Osteoblast (primary cell): ENCODE measurements around the gene ACSL6. TPM values are rescaled to one million over a fixed set of nuclear protein-coding genes. Genes with fewer than 3 reads are reported as not detected.

Experiments
- DNase-seq: peaks from one replicate; pipeline ENCODE4 v3.0.0; 2011; ENCODE audit warnings: low spot score, mixed read lengths; ENCODE audit not compliant: insufficient read length; ENCODE audit errors: missing footprints
- H2AFZ ChIP-seq: 2 replicates; pipeline ENCODE4 v1.6.0; 2011; ENCODE audit warnings: mild to moderate bottlenecking, low read length
- H3K27ac ChIP-seq: 2 replicates; pipeline ENCODE4 v1.5.1; 2011; ENCODE audit warnings: mild to moderate bottlenecking, low read depth, low read length, moderate library complexity
- H3K27me3 ChIP-seq: 2 replicates; pipeline ENCODE4 v1.6.0; 2012; ENCODE audit warnings: mild to moderate bottlenecking, control low read depth, inconsistent platforms, low read length, moderate library complexity; ENCODE audit not compliant: insufficient read depth
- H3K36me3 ChIP-seq: 2 replicates; pipeline ENCODE4 v1.5.1; 2011; ENCODE audit warnings: mild to moderate bottlenecking, low read length, control low read depth, moderate library complexity; ENCODE audit not compliant: insufficient read depth
- H3K4me1 ChIP-seq: 2 replicates; pipeline ENCODE4 v1.5.1; 2011; ENCODE audit warnings: mild to moderate bottlenecking, low read length, control low read depth, moderate library complexity; ENCODE audit not compliant: insufficient read depth
- H3K4me2 ChIP-seq: 2 replicates; pipeline ENCODE4 v1.6.0; 2011; ENCODE audit warnings: mild to moderate bottlenecking, low read length; ENCODE audit not compliant: insufficient read depth
- H3K4me3 ChIP-seq: fragments of 200-600 bp; sonication (generic); 3 replicates; pipeline ENCODE4 v1.5.1; 2012; ENCODE audit warnings: mild to moderate bottlenecking, low read length, inconsistent platforms; ENCODE audit not compliant: insufficient read depth
- H3K79me2 ChIP-seq: 2 replicates; pipeline ENCODE4 v1.6.0; 2012; ENCODE audit warnings: mild to moderate bottlenecking, low read length, control low read depth, inconsistent platforms; ENCODE audit not compliant: insufficient read depth
- H3K9me3 ChIP-seq: 2 replicates; pipeline ENCODE4 v1.5.1; 2011; ENCODE audit warnings: low read depth, low read length, control low read depth
- H4K20me1 ChIP-seq: 2 replicates; pipeline ENCODE4 v1.6.0; 2012; ENCODE audit warnings: mild to moderate bottlenecking, low read length, control low read depth; ENCODE audit not compliant: insufficient read depth
- CTCF ChIP-seq: IDR thresholded peaks from 2 replicates; pipeline ENCODE4 v1.5.1; 2011; ENCODE audit warnings: mild to moderate bottlenecking, low read depth, low read length, moderate library complexity; ENCODE audit errors: extremely low read depth
- total RNA-seq: library from RNA; depleted of rRNA; stranded (reverse); fragments of >200 nt; gene quantifications from 2 replicates; pipeline ENCODE4 v1.2.3, GENCODE V29; 2012

Gene ACSL6
- total RNA-seq, 1 donor: not detected

GRCh38 chr5:132009706-132010405 is 1.6 kb downstream of the ACSL6 start:
- no peak for TF ChIP-seq CTCF
- no peak overlapping the region for H3K27ac ChIP-seq
- H3K4me2 ChIP-seq: no peak overlapping the region
- H3K4me1 ChIP-seq: no peaks in the 10 kb centered on the region
- peak; percentile 77 for DNase-seq
- H2AFZ ChIP-seq: no peak overlapping the region
- H3K9me3 ChIP-seq: no peaks in the 10 kb centered on the region
- no peaks in the 10 kb centered on the region for H3K36me3 ChIP-seq
- H4K20me1 ChIP-seq: peaks cover 7% of the 10 kb centered on the region
- no peak overlapping the region for H3K4me3 ChIP-seq
- H3K27me3 ChIP-seq: peaks cover 33% of the 10 kb centered on the region
- no peaks in the 10 kb centered on the region for H3K79me2 ChIP-seq

- peaks cover 33% of the 10 kb centered on the region for H3K27me3 ChIP-seq
- no peak overlapping the region for H3K4me2 ChIP-seq
- H3K27ac ChIP-seq: no peak overlapping the region
- H3K79me2 ChIP-seq: no peaks in the 10 kb centered on the region
- H3K4me1 ChIP-seq: no peaks in the 10 kb centered on the region
- H3K4me3 ChIP-seq: no peak overlapping the region
- TF ChIP-seq CTCF: no peak
- H3K9me3 ChIP-seq: no peaks in the 10 kb centered on the region
- no peak overlapping the region for H2AFZ ChIP-seq
- no peaks in the 10 kb centered on the region for H3K36me3 ChIP-seq
- DNase-seq: peak; percentile 81
- H4K20me1 ChIP-seq: peaks cover 7% of the 10 kb centered on the region
Observed at GRCh38 chr5:132008961-132009680, 2.3 kb downstream of the ACSL6 start.

GRCh38 chr5:132008163-132008473 is 3.3 kb downstream of the ACSL6 start:
- no peaks in the 10 kb centered on the region for H3K9me3 ChIP-seq
- H3K27ac ChIP-seq: no peak overlapping the region
- H3K4me3 ChIP-seq: no peak overlapping the region
- peaks cover 33% of the 10 kb centered on the region for H3K27me3 ChIP-seq
- no peaks in the 10 kb centered on the region for H3K4me1 ChIP-seq
- no peaks in the 10 kb centered on the region for H3K36me3 ChIP-seq
- DNase-seq: peak; percentile 61
- H4K20me1 ChIP-seq: peaks cover 7% of the 10 kb centered on the region
- no peak overlapping the region for H3K4me2 ChIP-seq
- TF ChIP-seq CTCF: no peak
- H3K79me2 ChIP-seq: no peaks in the 10 kb centered on the region
- H2AFZ ChIP-seq: no peak overlapping the region

GRCh38 chr5:132007399-132008162 is 3.9 kb downstream of the ACSL6 start:
- H3K27me3 ChIP-seq: peaks cover 33% of the 10 kb centered on the region
- H3K9me3 ChIP-seq: no peaks in the 10 kb centered on the region
- H3K36me3 ChIP-seq: no peaks in the 10 kb centered on the region
- DNase-seq: peak; percentile 97
- H2AFZ ChIP-seq: no peak overlapping the region
- peaks cover 7% of the 10 kb centered on the region for H4K20me1 ChIP-seq
- no peaks in the 10 kb centered on the region for H3K4me1 ChIP-seq
- no peak overlapping the region for H3K4me2 ChIP-seq
- TF ChIP-seq CTCF: peak; percentile 76
- no peaks in the 10 kb centered on the region for H3K79me2 ChIP-seq
- H3K27ac ChIP-seq: no peak overlapping the region
- H3K4me3 ChIP-seq: no peak overlapping the region
